A549 (cell line): ENCODE results near the gene GRK5. TPM values are rescaled to one million over a fixed set of nuclear protein-coding genes. Genes with fewer than 3 reads are reported as not detected.
A peak's percentile ranks its signal among the peaks of the same experiment; 100 is the strongest.

Experiments
- ATAC-seq, 2 experiments: fragments of 200-7000 bp in 1 of 2; fragments of >200 bp in 1 of 2; cut with Nextera tagmentation in 1 of 2; cut with Tn5 transposase in 1 of 2; 3 replicates each; pipeline versions ENCODE4 v1.8.0 to v1.9.1; 2018 to 2020; ENCODE audit warnings: mild to moderate bottlenecking in 1 of 2, moderate library complexity in 1 of 2
- CTCF ChIA-PET: fragments of 300-600 bp; sonication (Branson Sonifier 250); formaldehyde crosslinking; extraction: SDS; loops from one replicate; lab custom pipeline; 2021; ENCODE audit warnings: antibody characterized with exemption, inconsistent platforms; lab: Yijun Ruan, JAX
- POLR2A ChIA-PET: fragments of 350-600 bp; formaldehyde crosslinking; extraction: SDS; loops from one replicate; lab custom pipeline; 2021; ENCODE audit warnings: antibody characterized with exemption, inconsistent platforms; lab: Yijun Ruan, JAX
- DNase-seq, 2 experiments: peaks; one replicate each; pipeline versions ENCODE4 v3.0.0 to v3.0.0-alpha.2; 2011 to 2016; ENCODE audit warnings: low read depth in 1 of 2, low spot score in 1 of 2
- FAIRE-seq: peaks from 2 replicates; lab custom pipeline; 2011; peaks lifted over from hg19 to GRCh38; lab: Jason Lieb, UNC
- H3K27ac ChIP-seq, 2 experiments: fragments of >200 bp; sonication (Bioruptor Twin); formaldehyde crosslinking; 3 replicates each; pipeline ENCODE4 v1.5.1; 2016 to 2017
- H3K4me1 ChIP-seq: fragments of >200 bp; sonication (Bioruptor Twin); formaldehyde crosslinking; 3 replicates; pipeline ENCODE4 v1.6.1; 2016
- H3K4me2 ChIP-seq: fragments of >200 bp; sonication (Bioruptor Twin); formaldehyde crosslinking; 3 replicates; pipeline ENCODE4 v1.6.1; 2016
- H3K4me3 ChIP-seq: fragments of >200 bp; sonication (Bioruptor Twin); formaldehyde crosslinking; 3 replicates; pipeline ENCODE4 v1.5.1; 2016
- H3K9me3 ChIP-seq: fragments of >200 bp; sonication (Bioruptor Twin); formaldehyde crosslinking; 3 replicates; pipeline ENCODE4 v1.6.1; 2016
- CTCF ChIP-seq: fragments of >200 bp; sonication (Bioruptor Twin); formaldehyde crosslinking; IDR thresholded peaks from 3 replicates; pipeline ENCODE4 v1.5.1; 2016
- EHF ChIP-seq: fragments of 250-450 bp; sonication (Bioruptor Pico); IDR thresholded peaks from 2 replicates; pipeline ENCODE4 v1.5.0; 2020; ENCODE audit warnings: mild to moderate bottlenecking
- FOSL2 ChIP-seq, 2 experiments: fragments of 450-650 bp in 1 of 2; fragments of >200 bp in 1 of 2; sonication (Bioruptor Twin) in 1 of 2; formaldehyde crosslinking; IDR thresholded peaks; 2 replicates each; pipeline versions ENCODE4 v1.5.0 to v1.6.1; 2016 to 2020; ENCODE audit warnings: mild to moderate bottlenecking in 1 of 2, moderate library complexity in 1 of 2
- HOXB13 ChIP-seq: fragments of 250-450 bp; sonication (Bioruptor Pico); IDR thresholded peaks from 2 replicates; pipeline ENCODE4 v1.5.0; 2020; ENCODE audit warnings: low read depth, mild to moderate bottlenecking, moderate library complexity
- HOXB5 ChIP-seq: fragments of 250-450 bp; sonication (Bioruptor Pico); IDR thresholded peaks from 2 replicates; pipeline ENCODE4 v1.5.0; 2020; ENCODE audit warnings: mild to moderate bottlenecking, moderate library complexity
- JUN ChIP-seq, 2 experiments: fragments of >200 bp; sonication (Bioruptor Twin); formaldehyde crosslinking; IDR thresholded peaks; 2 replicates in 1 of 2; 3 replicates in 1 of 2; pipeline ENCODE4 v1.6.1; 2016 to 2017
- JUNB ChIP-seq: fragments of >200 bp; sonication (Bioruptor Twin); formaldehyde crosslinking; IDR thresholded peaks from 2 replicates; pipeline ENCODE4 v1.6.1; 2016
- KDM1A ChIP-seq: fragments of 200-600 bp; sonication (generic); IDR thresholded peaks from 2 replicates; pipeline ENCODE4 v1.6.1; 2016; ENCODE audit warnings: low read depth, mild to moderate bottlenecking
- MAFK ChIP-seq: fragments of 450-650 bp; IDR thresholded peaks from 2 replicates; pipeline ENCODE4 v1.6.1; 2014; ENCODE audit not compliant: partially characterized antibody
- PBX3 ChIP-seq: IDR thresholded peaks from 2 replicates; pipeline ENCODE4 v1.6.1; 2012
- RAD21 ChIP-seq, 2 experiments: fragments of >200 bp in 1 of 2; sonication (Bioruptor Twin) in 1 of 2; formaldehyde crosslinking in 1 of 2; IDR thresholded peaks in 1 of 2; conservative IDR thresholded peaks in 1 of 2; 2 replicates in 1 of 2; 3 replicates in 1 of 2; pipeline ENCODE4 v1.6.1; 2012 to 2018; ENCODE audit warnings: inconsistent platforms in 1 of 2
- RARB ChIP-seq: fragments of 250-450 bp; sonication (Bioruptor Pico); IDR thresholded peaks from 2 replicates; pipeline ENCODE4 v1.8.0; 2021; ENCODE audit warnings: mild to moderate bottlenecking, moderate library complexity
- TFCP2L1 ChIP-seq: fragments of 250-450 bp; sonication (Bioruptor Pico); IDR thresholded peaks from 2 replicates; pipeline ENCODE4 v1.5.0; 2021; ENCODE audit warnings: mild to moderate bottlenecking
- TP53 ChIP-seq: fragments of 250-450 bp; sonication (Bioruptor Pico); IDR thresholded peaks from 2 replicates; pipeline ENCODE4 v1.5.0; 2021; ENCODE audit warnings: mild to moderate bottlenecking, moderate library complexity
- USF2 ChIP-seq: fragments of 450-650 bp; IDR thresholded peaks from 2 replicates; pipeline ENCODE4 v1.6.1; 2014; ENCODE audit warnings: antibody characterized with exemption
- ZFP36 ChIP-seq: fragments of 450-650 bp; IDR thresholded peaks from 2 replicates; pipeline ENCODE4 v1.6.1; 2014; ENCODE audit warnings: borderline replicate concordance; ENCODE audit not compliant: partially characterized antibody
- WGBS: methylation state at CpG from one replicate; pipeline ENCODE4 v1.1.6; 2017; ENCODE audit errors: missing lambda C conversion rate; 5-methylcytosine and 5-hydroxymethylcytosine counted together
- polyA plus RNA-seq, 4 experiments: library from polyadenylated mRNA; depleted of rRNA in 3 of 4; stranded (reverse); fragments of >200 nt; fragmentation: RNase III in 1 of 4; extraction: RNeasy Plus Mini Kit Qiagen cat#74134 plus additional on column Dnase treatment in 1 of 4; gene quantifications; 2 replicates in 3 of 4; 3 replicates in 1 of 4; pipeline ENCODE4 v1.2.3, GENCODE V29; 2011 to 2017
- TF ChIP-seq, protein P1 (sequence below): fragments of 150-350 bp; IDR thresholded peaks from 2 replicates; pipeline ENCODE4 v1.6.1; 2014; ENCODE audit warnings: low read depth, mild to moderate bottlenecking, low read length
- TF ChIP-seq, protein P2 (sequence below): fragments of 250-450 bp; sonication (Bioruptor Pico); IDR thresholded peaks from 2 replicates; pipeline ENCODE4 v1.5.0; 2020; ENCODE audit warnings: low read depth, mild to moderate bottlenecking, moderate library complexity
- TF ChIP-seq, protein P3 (sequence below): fragments of >200 bp; sonication (Bioruptor Twin); formaldehyde crosslinking; IDR thresholded peaks from 3 replicates; pipeline ENCODE4 v1.6.1; 2016
- TF ChIP-seq, protein P4 (sequence below): IDR thresholded peaks from 2 replicates; pipeline ENCODE4 v1.6.1; 2012

GRK5 gene
- polyA plus RNA-seq, 2 of the 4 experiments (the other 2 are of a cell fraction), result 5.0 to 7.9 TPM

GRCh38 chr10:119306514-119306951, 99.2 kb downstream of the GRK5 start:
- Histone ChIP-seq H3K4me3 (no peak overlapping the region), H3K27ac (peak overlapping the region; percentile 75 to 90), H3K4me1 (peaks cover 72% of the 10 kb centered on the region), H3K9me3 (no peaks in the 10 kb centered on the region), H3K4me2 (peak overlapping the region; percentile 69)
- no peak for FAIRE-seq
- ChIA-PET POLR2A (interaction anchor here (0.8 to 1.4 kb wide), 6 partner anchors 10 to 552 kb away, joined by 3 to 13 read pairs (median 6); partner anchors contain the start of genes CACUL1 and GRK5), CTCF (interaction anchor here (0.7 to 3.7 kb wide), 11 partner anchors 10 to 139 kb away, joined by 3 to 15 read pairs (median 3); partner anchors contain the start of gene GRK5)
- ATAC-seq, result peak; percentile 78 to 79
- peak; percentile 51 to 85 for DNase-seq
- WGBS, result 45% methylated on average over 8 of the region's 9 CpGs
- no peak for TF ChIP-seq RARB
- TF ChIP-seq JUN (IDR thresholded peaks at IDR 0.05), result no peak
- no peak for TF ChIP-seq EHF (CRISPR knock-in tag)
- TF ChIP-seq TP53 (CRISPR knock-in tag), result no peak
- TF ChIP-seq PBX3, result no peak
- TF ChIP-seq, protein P1, sequence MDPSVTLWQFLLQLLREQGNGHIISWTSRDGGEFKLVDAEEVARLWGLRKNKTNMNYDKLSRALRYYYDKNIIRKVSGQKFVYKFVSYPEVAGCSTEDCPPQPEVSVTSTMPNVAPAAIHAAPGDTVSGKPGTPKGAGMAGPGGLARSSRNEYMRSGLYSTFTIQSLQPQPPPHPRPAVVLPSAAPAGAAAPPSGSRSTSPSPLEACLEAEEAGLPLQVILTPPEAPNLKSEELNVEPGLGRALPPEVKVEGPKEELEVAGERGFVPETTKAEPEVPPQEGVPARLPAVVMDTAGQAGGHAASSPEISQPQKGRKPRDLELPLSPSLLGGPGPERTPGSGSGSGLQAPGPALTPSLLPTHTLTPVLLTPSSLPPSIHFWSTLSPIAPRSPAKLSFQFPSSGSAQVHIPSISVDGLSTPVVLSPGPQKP, result no peak
- TF ChIP-seq, protein P2, sequence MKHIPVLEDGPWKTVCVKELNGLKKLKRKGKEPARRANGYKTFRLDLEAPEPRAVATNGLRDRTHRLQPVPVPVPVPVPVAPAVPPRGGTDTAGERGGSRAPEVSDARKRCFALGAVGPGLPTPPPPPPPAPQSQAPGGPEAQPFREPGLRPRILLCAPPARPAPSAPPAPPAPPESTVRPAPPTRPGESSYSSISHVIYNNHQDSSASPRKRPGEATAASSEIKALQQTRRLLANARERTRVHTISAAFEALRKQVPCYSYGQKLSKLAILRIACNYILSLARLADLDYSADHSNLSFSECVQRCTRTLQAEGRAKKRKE (CRISPR knock-in tag), result no peak
- TF ChIP-seq HOXB13 (CRISPR knock-in tag), result no peak
- TF ChIP-seq TFCP2L1 (CRISPR knock-in tag), result no peak
- no peak for TF ChIP-seq USF2
- TF ChIP-seq RAD21 (conservative IDR thresholded peaks at IDR 0.05 in 1 of 2, IDR thresholded peaks at IDR 0.05 in 1 of 2), result no peak; a peak in 2 of 5 replicates
- no peak for TF ChIP-seq FOSL2 (IDR thresholded peaks at IDR 0.05)
- peak; percentile 65 for TF ChIP-seq FOSL2 (CRISPR knock-in tag; IDR thresholded peaks at IDR 0.05)
- TF ChIP-seq CTCF, result peak; percentile 17; the same call in 1 of the 3 replicates
- TF ChIP-seq, protein P3, sequence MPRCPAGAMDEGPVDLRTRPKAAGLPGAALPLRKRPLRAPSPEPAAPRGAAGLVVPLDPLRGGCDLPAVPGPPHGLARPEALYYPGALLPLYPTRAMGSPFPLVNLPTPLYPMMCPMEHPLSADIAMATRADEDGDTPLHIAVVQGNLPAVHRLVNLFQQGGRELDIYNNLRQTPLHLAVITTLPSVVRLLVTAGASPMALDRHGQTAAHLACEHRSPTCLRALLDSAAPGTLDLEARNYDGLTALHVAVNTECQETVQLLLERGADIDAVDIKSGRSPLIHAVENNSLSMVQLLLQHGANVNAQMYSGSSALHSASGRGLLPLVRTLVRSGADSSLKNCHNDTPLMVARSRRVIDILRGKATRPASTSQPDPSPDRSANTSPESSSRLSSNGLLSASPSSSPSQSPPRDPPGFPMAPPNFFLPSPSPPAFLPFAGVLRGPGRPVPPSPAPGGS, result 0 out of 3 replicates have a peak, but pooled peaks have one; percentile 5
- TF ChIP-seq MAFK, result no peak
- TF ChIP-seq, protein P4, sequence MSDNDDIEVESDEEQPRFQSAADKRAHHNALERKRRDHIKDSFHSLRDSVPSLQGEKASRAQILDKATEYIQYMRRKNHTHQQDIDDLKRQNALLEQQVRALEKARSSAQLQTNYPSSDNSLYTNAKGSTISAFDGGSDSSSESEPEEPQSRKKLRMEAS, result no peak

GRCh38 chr10:119306986-119307392, 99.6 kb downstream of the GRK5 start:
- no peak for FAIRE-seq
- Histone ChIP-seq H3K4me1 (peaks cover 67% of the 10 kb centered on the region), H3K4me3 (no peak overlapping the region), H3K9me3 (no peaks in the 10 kb centered on the region), H3K27ac (peak overlapping the region; percentile 75 to 90), H3K4me2 (peak overlapping the region; percentile 69)
- ChIA-PET CTCF (interaction anchor here (0.7 to 3.7 kb wide), 8 partner anchors 10 to 138 kb away, joined by 3 to 15 read pairs (median 4); partner anchors contain the start of gene GRK5), POLR2A (interaction anchor here (0.8 to 1.4 kb wide), 4 partner anchors 9 to 100 kb away, joined by 3 to 13 read pairs (median 6); partner anchors contain the start of gene GRK5)
- peak in 1 of 2 experiments; percentile 22 for DNase-seq
- WGBS, result 37% methylated on average over 4 of the region's 4 CpGs
- no peak for ATAC-seq
- 0 out of 5 replicates have a peak, but pooled peaks have one; percentile 30 to 31 for TF ChIP-seq JUN (IDR thresholded peaks at IDR 0.05)
- no peak for TF ChIP-seq CTCF
- peak; percentile 71 for TF ChIP-seq ZFP36
- TF ChIP-seq HOXB5 (CRISPR knock-in tag), result no peak
- 0 out of 2 replicates have a peak, but pooled peaks have one; percentile 26 for TF ChIP-seq JUNB
- TF ChIP-seq KDM1A, result 0 out of 2 replicates have a peak, but pooled peaks have one; percentile 62
- 0 out of 2 replicates have a peak, but pooled peaks have one; percentile 13 for TF ChIP-seq FOSL2 (IDR thresholded peaks at IDR 0.05)
- no peak for TF ChIP-seq FOSL2 (CRISPR knock-in tag; IDR thresholded peaks at IDR 0.05)
